HCT116 (cell line): ENCODE data around the gene TMA7. TPM values are rescaled to one million over a fixed set of nuclear protein-coding genes. Genes with fewer than 3 reads are reported as not detected.
A peak's percentile ranks its signal among the peaks of the same experiment; 100 is the strongest.

Experiments used
- ATAC-seq: fragments of 200-7000 bp; cut with Tn5 transposase; 2 replicates; pipeline ENCODE4 v1.9.1; 2020; ENCODE audit warnings: mild to moderate bottlenecking, moderate library complexity
- BruUV-seq: library from RNA; stranded (reverse); fragments of 400-500 nt; replicated peaks from 2 replicates; lab custom pipeline; 2021; lab: Mats Ljungman, UMichigan
- CTCF ChIA-PET: fragments of 300-600 bp; sonication (Branson Sonifier 250); formaldehyde crosslinking; loops from one replicate; lab custom pipeline; 2021; ENCODE audit warnings: antibody characterized with exemption; lab: Charles Lee
- POLR2A ChIA-PET: fragments of 300-600, 350-600 bp; sonication (Branson Sonifier 250); formaldehyde crosslinking; loops from one replicate; lab custom pipeline; 2021; ENCODE audit warnings: antibody characterized with exemption; lab: Charles Lee
- RAD21 ChIA-PET, 2 experiments: fragments of 300-600 bp; sonication (Branson Sonifier 250); formaldehyde crosslinking; loops; one replicate each; lab custom pipeline; 2023; ENCODE audit warnings: low total read pairs in 2 of 2; ENCODE audit not compliant: uncharacterized antibody in 2 of 2, unreplicated experiment in 2 of 2, low non-redundant PET in 1 of 2; lab: Charles Lee
- DNase-seq: peaks from one replicate; pipeline ENCODE4 v3.0.0-alpha.2; 2010; ENCODE audit warnings: low read depth, low spot score
- H2AFZ ChIP-seq: fragments of 200-600 bp; shearing (Covaris generic), sonication (generic); 2 replicates; pipeline ENCODE4 v1.6.1; 2017; ENCODE audit warnings: low read depth, mixed run types, mixed read lengths, antibody characterized with exemption, low read length; ENCODE audit not compliant: poor library complexity, severe bottlenecking
- H3K27ac ChIP-seq: 2 replicates; pipeline ENCODE4 v1.5.1; 2012; ENCODE audit warnings: low read depth, low read length
- H3K27me3 ChIP-seq: fragments of 200-600 bp; sonication (generic); 2 replicates; pipeline ENCODE4 v1.6.1; 2016; ENCODE audit warnings: mixed run types, low read length, mixed read lengths; ENCODE audit not compliant: insufficient read depth
- H3K36me3 ChIP-seq, 2 experiments: fragments of 200-500 bp in 1 of 2; fragments of 200-600 bp in 1 of 2; sonication (Bioruptor generic) in 1 of 2; sonication (generic) in 1 of 2; 2 replicates each; pipeline versions ENCODE4 v1.5.1 to v1.6.1; 2014 to 2016; ENCODE audit warnings: low read length in 2 of 2, inconsistent platforms in 1 of 2, mixed read lengths in 1 of 2, mixed run types in 1 of 2; ENCODE audit not compliant: insufficient read depth in 2 of 2, control insufficient read depth in 1 of 2
- H3K4me1 ChIP-seq, 2 experiments: fragments of 200-600 bp in 1 of 2; sonication (generic) in 1 of 2; 2 replicates each; pipeline versions ENCODE4 v1.5.1 to v1.6.1; 2012 to 2017; ENCODE audit warnings: low read length in 2 of 2, inconsistent platforms in 1 of 2, mild to moderate bottlenecking in 1 of 2, mixed read lengths in 1 of 2, mixed run types in 1 of 2, moderate library complexity in 1 of 2; ENCODE audit not compliant: insufficient read depth in 2 of 2, control insufficient read depth in 1 of 2
- H3K4me2 ChIP-seq: fragments of 200-600 bp; sonication (generic); 2 replicates; pipeline ENCODE4 v1.6.1; 2017; ENCODE audit warnings: mixed run types, low read length, mixed read lengths
- H3K4me3 ChIP-seq, 2 experiments: fragments of 200-600 bp in 1 of 2; sonication (generic) in 1 of 2; replicated peaks in 1 of 2; 2 replicates each; pipeline ENCODE4 v1.5.1; 2011 to 2016; ENCODE audit warnings: low read length in 2 of 2, control low read depth in 1 of 2, low read depth in 1 of 2, mild to moderate bottlenecking in 1 of 2, mixed read lengths in 1 of 2, mixed run types in 1 of 2
- H3K79me2 ChIP-seq: fragments of 200-600 bp; sonication (generic); 2 replicates; pipeline ENCODE4 v1.6.1; 2017; ENCODE audit warnings: mild to moderate bottlenecking, mixed run types, low read length, moderate library complexity, mixed read lengths; ENCODE audit not compliant: insufficient read depth
- H3K9ac ChIP-seq: fragments of 200-600 bp; sonication (generic); 2 replicates; pipeline ENCODE4 v1.6.1; 2016; ENCODE audit warnings: low read length, mixed read lengths
- H3K9me2 ChIP-seq: fragments of 200-600 bp; sonication (generic), shearing (Covaris generic); 2 replicates; pipeline ENCODE4 v1.6.1; 2017; ENCODE audit warnings: mixed run types, mild to moderate bottlenecking, moderate library complexity; ENCODE audit not compliant: insufficient read depth
- H3K9me3 ChIP-seq, 2 experiments: fragments of 200-500 bp in 1 of 2; fragments of 200-600 bp in 1 of 2; sonication (Bioruptor generic) in 1 of 2; sonication (generic) in 1 of 2; 2 replicates each; pipeline ENCODE4 v1.6.1; 2014 to 2017; ENCODE audit warnings: low read length in 2 of 2, mixed read lengths in 2 of 2, inconsistent platforms in 1 of 2, low read depth in 1 of 2, mild to moderate bottlenecking in 1 of 2, mixed run types in 1 of 2, moderate library complexity in 1 of 2; ENCODE audit not compliant: control insufficient read depth in 1 of 2, insufficient read depth in 1 of 2
- H4K20me1 ChIP-seq: fragments of 200-600 bp; sonication (generic), shearing (Covaris generic); 2 replicates; pipeline ENCODE4 v1.6.1; 2017; ENCODE audit warnings: mixed run types, mild to moderate bottlenecking, moderate library complexity; ENCODE audit not compliant: insufficient read depth
- EZH2 ChIP-seq: fragments of 200-600 bp; sonication (generic); IDR thresholded peaks from 2 replicates; pipeline ENCODE4 v1.6.1; 2017; ENCODE audit warnings: antibody characterized with exemption, mixed run types
- EZH2phosphoT487 ChIP-seq: fragments of 200-600 bp; IDR thresholded peaks from 2 replicates; pipeline ENCODE4 v1.6.1; 2018; ENCODE audit warnings: antibody characterized with exemption, borderline replicate concordance
- FOSL1 ChIP-seq: IDR thresholded peaks from 2 replicates; pipeline ENCODE4 v1.6.1; 2012; ENCODE audit warnings: low read depth
- JUND ChIP-seq: IDR thresholded peaks from 2 replicates; pipeline ENCODE4 v1.6.1; 2012
- POLR2A ChIP-seq: IDR thresholded peaks from 2 replicates; pipeline ENCODE4 v1.7.0; 2011; ENCODE audit warnings: borderline replicate concordance; ENCODE audit not compliant: insufficient read depth, insufficient read length; ENCODE audit errors: extremely low read depth
- RAD21 ChIP-seq: IDR thresholded peaks from 2 replicates; pipeline ENCODE4 v1.6.1; 2012; ENCODE audit warnings: low read depth, mild to moderate bottlenecking
- SIN3A ChIP-seq: IDR thresholded peaks from 2 replicates; pipeline ENCODE4 v1.6.1; 2012; ENCODE audit warnings: low read depth
- ZFX ChIP-seq: fragments of 450-650 bp; IDR thresholded peaks from 2 replicates; pipeline ENCODE4 v1.6.1; 2017
- intact Hi-C: fragments of 100-400 bp; cut with micrococcal nuclease; formaldehyde crosslinking; loops from 2 replicates; pipeline ENCODE4 v1.10.0; 2022
- total RNA-seq: library from RNA; stranded (reverse); gene quantifications from one replicate; pipeline ENCODE4 v1.2.1, GENCODE V29; 2021; ENCODE audit not compliant: unreplicated experiment
- TF ChIP-seq, protein P1 (sequence below): IDR thresholded peaks from 2 replicates; pipeline ENCODE4 v1.6.1; 2012
- TF ChIP-seq, protein P2 (sequence below): IDR thresholded peaks from 2 replicates; pipeline ENCODE4 v1.6.1; 2012; ENCODE audit warnings: low read depth
- TF ChIP-seq, protein P3 (sequence below), 3 experiments: fragments of 200-600 bp in 1 of 3; sonication (generic) in 1 of 3; IDR thresholded peaks in 2 of 3; conservative IDR thresholded peaks in 1 of 3; 2 replicates each; pipeline ENCODE4 v1.5.1; 2012 to 2017; ENCODE audit warnings: low read depth in 2 of 3, low read length in 2 of 3, antibody characterized with exemption in 1 of 3, borderline replicate concordance in 1 of 3, control low read depth in 1 of 3, mild to moderate bottlenecking in 1 of 3, mixed read lengths in 1 of 3, mixed run types in 1 of 3, moderate library complexity in 1 of 3; ENCODE audit not compliant: insufficient read depth in 1 of 3

Gene TMA7
- total RNA-seq, 1 experiment from 2014 or later, result 334 TPM

- no peak for TF ChIP-seq POLR2A
- TF ChIP-seq RAD21, result no peak
- TF ChIP-seq, protein P1, sequence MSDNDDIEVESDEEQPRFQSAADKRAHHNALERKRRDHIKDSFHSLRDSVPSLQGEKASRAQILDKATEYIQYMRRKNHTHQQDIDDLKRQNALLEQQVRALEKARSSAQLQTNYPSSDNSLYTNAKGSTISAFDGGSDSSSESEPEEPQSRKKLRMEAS, result no peak
- no peak for TF ChIP-seq EZH2
- TF ChIP-seq FOSL1, result no peak
- no peak for TF ChIP-seq EZH2phosphoT487
- no peak for TF ChIP-seq JUND
Observed at GRCh38 chr3:48420561-48420960, 19.5 kb upstream of the TMA7 start (continued).

- ATAC-seq, result peak; percentile 57
- no peaks in the 10 kb centered on the region for H4K20me1 ChIP-seq
- H3K4me3 ChIP-seq, result no peak overlapping the region
- H3K4me1 ChIP-seq, result no peaks in the 10 kb centered on the region; a peak in 1 of 4 replicates
- H3K79me2 ChIP-seq, result no peaks in the 10 kb centered on the region
- H3K9ac ChIP-seq, result no peak overlapping the region
- intact Hi-C loops, result no loop called here
- H3K9me3 ChIP-seq, result no peaks in the 10 kb centered on the region
- POLR2A ChIA-PET, result no interaction called here
- CTCF ChIA-PET, result interaction anchor here (2.0 to 3.5 kb wide), 2 partner anchors 14 to 21 kb away, joined by 7 to 18 read pairs; no protein-coding TSS in a partner anchor
- no peak overlapping the region for H3K27ac ChIP-seq
- no peak for DNase-seq
- no peak overlapping the region for H3K4me2 ChIP-seq
- no peaks in the 10 kb centered on the region for H3K27me3 ChIP-seq
- TF ChIP-seq, protein P2, sequence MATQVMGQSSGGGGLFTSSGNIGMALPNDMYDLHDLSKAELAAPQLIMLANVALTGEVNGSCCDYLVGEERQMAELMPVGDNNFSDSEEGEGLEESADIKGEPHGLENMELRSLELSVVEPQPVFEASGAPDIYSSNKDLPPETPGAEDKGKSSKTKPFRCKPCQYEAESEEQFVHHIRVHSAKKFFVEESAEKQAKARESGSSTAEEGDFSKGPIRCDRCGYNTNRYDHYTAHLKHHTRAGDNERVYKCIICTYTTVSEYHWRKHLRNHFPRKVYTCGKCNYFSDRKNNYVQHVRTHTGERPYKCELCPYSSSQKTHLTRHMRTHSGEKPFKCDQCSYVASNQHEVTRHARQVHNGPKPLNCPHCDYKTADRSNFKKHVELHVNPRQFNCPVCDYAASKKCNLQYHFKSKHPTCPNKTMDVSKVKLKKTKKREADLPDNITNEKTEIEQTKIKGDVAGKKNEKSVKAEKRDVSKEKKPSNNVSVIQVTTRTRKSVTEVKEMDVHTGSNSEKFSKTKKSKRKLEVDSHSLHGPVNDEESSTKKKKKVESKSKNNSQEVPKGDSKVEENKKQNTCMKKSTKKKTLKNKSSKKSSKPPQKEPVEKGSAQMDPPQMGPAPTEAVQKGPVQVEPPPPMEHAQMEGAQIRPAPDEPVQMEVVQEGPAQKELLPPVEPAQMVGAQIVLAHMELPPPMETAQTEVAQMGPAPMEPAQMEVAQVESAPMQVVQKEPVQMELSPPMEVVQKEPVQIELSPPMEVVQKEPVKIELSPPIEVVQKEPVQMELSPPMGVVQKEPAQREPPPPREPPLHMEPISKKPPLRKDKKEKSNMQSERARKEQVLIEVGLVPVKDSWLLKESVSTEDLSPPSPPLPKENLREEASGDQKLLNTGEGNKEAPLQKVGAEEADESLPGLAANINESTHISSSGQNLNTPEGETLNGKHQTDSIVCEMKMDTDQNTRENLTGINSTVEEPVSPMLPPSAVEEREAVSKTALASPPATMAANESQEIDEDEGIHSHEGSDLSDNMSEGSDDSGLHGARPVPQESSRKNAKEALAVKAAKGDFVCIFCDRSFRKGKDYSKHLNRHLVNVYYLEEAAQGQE, result no peak
- TF ChIP-seq RAD21 (no peak), ZFX (no peak), SIN3A (no peak)
- TF ChIP-seq, protein P3, sequence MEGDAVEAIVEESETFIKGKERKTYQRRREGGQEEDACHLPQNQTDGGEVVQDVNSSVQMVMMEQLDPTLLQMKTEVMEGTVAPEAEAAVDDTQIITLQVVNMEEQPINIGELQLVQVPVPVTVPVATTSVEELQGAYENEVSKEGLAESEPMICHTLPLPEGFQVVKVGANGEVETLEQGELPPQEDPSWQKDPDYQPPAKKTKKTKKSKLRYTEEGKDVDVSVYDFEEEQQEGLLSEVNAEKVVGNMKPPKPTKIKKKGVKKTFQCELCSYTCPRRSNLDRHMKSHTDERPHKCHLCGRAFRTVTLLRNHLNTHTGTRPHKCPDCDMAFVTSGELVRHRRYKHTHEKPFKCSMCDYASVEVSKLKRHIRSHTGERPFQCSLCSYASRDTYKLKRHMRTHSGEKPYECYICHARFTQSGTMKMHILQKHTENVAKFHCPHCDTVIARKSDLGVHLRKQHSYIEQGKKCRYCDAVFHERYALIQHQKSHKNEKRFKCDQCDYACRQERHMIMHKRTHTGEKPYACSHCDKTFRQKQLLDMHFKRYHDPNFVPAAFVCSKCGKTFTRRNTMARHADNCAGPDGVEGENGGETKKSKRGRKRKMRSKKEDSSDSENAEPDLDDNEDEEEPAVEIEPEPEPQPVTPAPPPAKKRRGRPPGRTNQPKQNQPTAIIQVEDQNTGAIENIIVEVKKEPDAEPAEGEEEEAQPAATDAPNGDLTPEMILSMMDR (IDR thresholded peaks at IDR 0.05 in 2 of 3, conservative IDR thresholded peaks at IDR 0.05 in 1 of 3; ENCODE audit: borderline replicate concordance in 1 of 3, insufficient read depth in 1 of 3, low read depth in 2 of 3, low read length in 2 of 3), result peak in 2 of 3 experiments; percentile 25 to 36; a peak in 3 of 6 replicates
- no TSS peak for BruUV-seq
- no peaks in the 10 kb centered on the region for H3K9me2 ChIP-seq
- no peaks in the 10 kb centered on the region for H3K36me3 ChIP-seq
- RAD21 ChIA-PET, result no interaction called here
- H2AFZ ChIP-seq, result no peak overlapping the region
Observed at GRCh38 chr3:48422272-48422671, 17.8 kb upstream of the TMA7 start.
